Hepatocyte (in vitro differentiated cells): Measurements from ENCODE around the gene AQP12B. TPM values are rescaled to one million over a fixed set of nuclear protein-coding genes. Genes with fewer than 3 reads are reported as not detected.

Experiments
- DNase-seq: peaks from one replicate; pipeline ENCODE4 v3.0.0-alpha.2; 2016; ENCODE audit warnings: low spot score
- H2AFZ ChIP-seq: fragments of 200-600 bp; sonication (generic); 2 replicates; pipeline ENCODE4 v1.6.0; 2016; ENCODE audit warnings: antibody characterized with exemption, mild to moderate bottlenecking
- H3K27ac ChIP-seq: fragments of 200-600 bp; sonication (generic); 2 replicates; pipeline ENCODE4 v1.5.1; 2016; ENCODE audit warnings: mild to moderate bottlenecking
- H3K27me3 ChIP-seq: fragments of 200-600 bp; sonication (generic); 2 replicates; pipeline ENCODE4 v1.6.1; 2016
- H3K36me3 ChIP-seq: fragments of 200-600 bp; sonication (generic); replicated peaks from 2 replicates; pipeline ENCODE4 v1.5.1; 2016; ENCODE audit warnings: low read depth; ENCODE audit not compliant: insufficient read depth
- H3K4me1 ChIP-seq: fragments of 200-600 bp; sonication (generic); 2 replicates; pipeline ENCODE4 v1.5.1; 2016; ENCODE audit warnings: mild to moderate bottlenecking, moderate library complexity; ENCODE audit not compliant: insufficient read depth
- H3K4me2 ChIP-seq: fragments of 200-600 bp; sonication (generic); 2 replicates; pipeline ENCODE4 v1.6.0; 2016
- H3K4me3 ChIP-seq: fragments of 200-600 bp; sonication (generic); 2 replicates; pipeline ENCODE4 v1.5.1; 2016; ENCODE audit warnings: mild to moderate bottlenecking
- H3K79me2 ChIP-seq: fragments of 200-600 bp; sonication (generic); 2 replicates; pipeline ENCODE4 v1.6.0; 2017; ENCODE audit warnings: mild to moderate bottlenecking
- H3K9me2 ChIP-seq: fragments of 200-600 bp; sonication (generic); replicated peaks from 2 replicates; pipeline ENCODE4 v1.6.0; 2017; ENCODE audit warnings: mild to moderate bottlenecking; ENCODE audit not compliant: insufficient read depth
- H3K9me3 ChIP-seq: fragments of 200-600 bp; sonication (generic); 2 replicates; pipeline ENCODE4 v1.5.1; 2016; ENCODE audit warnings: low read depth, mild to moderate bottlenecking
- H4K20me1 ChIP-seq: fragments of 200-600 bp; sonication (generic); 2 replicates; pipeline ENCODE4 v1.6.0; 2016; ENCODE audit warnings: mild to moderate bottlenecking; ENCODE audit not compliant: insufficient read depth, poor library complexity, severe bottlenecking
- EZH2 ChIP-seq: fragments of 200-600 bp; sonication (generic); IDR thresholded peaks from 2 replicates; pipeline ENCODE4 v1.6.1; 2016; ENCODE audit warnings: antibody characterized with exemption, mild to moderate bottlenecking, borderline replicate concordance
- EZH2phosphoT487 ChIP-seq: fragments of 200-600 bp; sonication (generic); IDR thresholded peaks from one replicate; pipeline ENCODE4 v1.6.1; 2018; ENCODE audit warnings: antibody characterized with exemption, mild to moderate bottlenecking, low read depth, moderate library complexity; ENCODE audit not compliant: unreplicated experiment, severe bottlenecking
- WGBS: methylation state at CpG from one replicate; pipeline ENCODE4 v1.1.6; 2016; ENCODE audit warnings: low lambda C conversion rate; ENCODE audit errors: missing lambda C conversion rate; 5-methylcytosine and 5-hydroxymethylcytosine counted together
- polyA plus RNA-seq: library from polyadenylated mRNA; unstranded; fragments of >200 nt; fragmentation: Nextera tagmentation; extraction: Ambion mirVana; gene quantifications from 2 replicates; pipeline ENCODE4 v1.2.1, GENCODE V29; 2016
- total RNA-seq: library from RNA; depleted of rRNA; stranded (reverse); fragments of >200 nt; gene quantifications from 2 replicates; pipeline ENCODE4 v1.2.3, GENCODE V29; 2014
- TF ChIP-seq, protein P1 (sequence below): fragments of 200-600 bp; sonication (generic); IDR thresholded peaks from 2 replicates; pipeline ENCODE4 v1.5.1; 2016; ENCODE audit warnings: antibody characterized with exemption, mild to moderate bottlenecking; ENCODE audit not compliant: poor library complexity

The AQP12B gene
- total and polyA plus RNA-seq, 2 experiments from 2014 or later = 0.53 TPM; not detected in 1

DNA sequence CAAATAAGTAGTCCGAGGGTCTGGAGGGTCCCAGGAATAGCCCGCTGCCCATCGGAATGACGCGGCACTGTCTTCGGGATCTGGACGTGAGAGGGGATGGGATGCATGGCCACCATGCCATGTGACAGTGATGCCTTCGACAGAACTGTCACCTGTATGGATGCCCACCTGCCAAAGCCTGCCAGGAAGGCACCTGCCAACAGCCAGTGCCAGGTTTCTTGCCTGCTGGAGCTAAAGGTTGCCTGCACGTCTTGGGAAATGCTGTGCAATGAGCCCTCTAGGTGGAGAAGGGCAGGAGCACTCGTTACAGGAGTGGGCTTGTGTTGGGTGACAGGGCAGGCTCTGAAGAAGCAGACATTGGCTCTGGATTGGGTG, 36.9 kb downstream of the AQP12B start:
- Histone ChIP-seq H3K4me3 (no peak overlapping the region), H3K27ac (no peak overlapping the region), H3K4me2 (no peak overlapping the region), H3K27me3 (peaks cover 27% of the 10 kb centered on the region), H3K4me1 (no peaks in the 10 kb centered on the region), H3K36me3 (no peaks in the 10 kb centered on the region), H3K9me2 (no peaks in the 10 kb centered on the region), H3K79me2 (no peaks in the 10 kb centered on the region), H3K9me3 (no peaks in the 10 kb centered on the region), H4K20me1 (no peaks in the 10 kb centered on the region), H2AFZ (no peak overlapping the region)
- DNase-seq = no peak
- 96% methylated on average over 10 of the region's 10 CpGs for WGBS
- no peak for TF ChIP-seq EZH2phosphoT487
- TF ChIP-seq, protein P1, sequence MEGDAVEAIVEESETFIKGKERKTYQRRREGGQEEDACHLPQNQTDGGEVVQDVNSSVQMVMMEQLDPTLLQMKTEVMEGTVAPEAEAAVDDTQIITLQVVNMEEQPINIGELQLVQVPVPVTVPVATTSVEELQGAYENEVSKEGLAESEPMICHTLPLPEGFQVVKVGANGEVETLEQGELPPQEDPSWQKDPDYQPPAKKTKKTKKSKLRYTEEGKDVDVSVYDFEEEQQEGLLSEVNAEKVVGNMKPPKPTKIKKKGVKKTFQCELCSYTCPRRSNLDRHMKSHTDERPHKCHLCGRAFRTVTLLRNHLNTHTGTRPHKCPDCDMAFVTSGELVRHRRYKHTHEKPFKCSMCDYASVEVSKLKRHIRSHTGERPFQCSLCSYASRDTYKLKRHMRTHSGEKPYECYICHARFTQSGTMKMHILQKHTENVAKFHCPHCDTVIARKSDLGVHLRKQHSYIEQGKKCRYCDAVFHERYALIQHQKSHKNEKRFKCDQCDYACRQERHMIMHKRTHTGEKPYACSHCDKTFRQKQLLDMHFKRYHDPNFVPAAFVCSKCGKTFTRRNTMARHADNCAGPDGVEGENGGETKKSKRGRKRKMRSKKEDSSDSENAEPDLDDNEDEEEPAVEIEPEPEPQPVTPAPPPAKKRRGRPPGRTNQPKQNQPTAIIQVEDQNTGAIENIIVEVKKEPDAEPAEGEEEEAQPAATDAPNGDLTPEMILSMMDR = no peak
- no peak for TF ChIP-seq EZH2

GRCh38 chr2:240645346-240645745, 37.3 kb downstream of the AQP12B start:
- no peaks in the 10 kb centered on the region for H3K9me2 ChIP-seq
- no peaks in the 10 kb centered on the region for H3K79me2 ChIP-seq
- H3K27me3 ChIP-seq = peaks cover 22% of the 10 kb centered on the region
- H3K4me2 ChIP-seq = no peak overlapping the region
- no peak overlapping the region for H3K4me3 ChIP-seq
- no peak for DNase-seq
- no peaks in the 10 kb centered on the region for H3K9me3 ChIP-seq
- H3K36me3 ChIP-seq = no peaks in the 10 kb centered on the region
- 90% methylated on average over 10 of the region's 10 CpGs for WGBS
- no peaks in the 10 kb centered on the region for H4K20me1 ChIP-seq
- no peak for TF ChIP-seq EZH2
- TF ChIP-seq EZH2phosphoT487 = no peak
- TF ChIP-seq, protein P1 = no peak
- no peak overlapping the region for H2AFZ ChIP-seq
- H3K27ac ChIP-seq = no peak overlapping the region
- no peaks in the 10 kb centered on the region for H3K4me1 ChIP-seq

DNA sequence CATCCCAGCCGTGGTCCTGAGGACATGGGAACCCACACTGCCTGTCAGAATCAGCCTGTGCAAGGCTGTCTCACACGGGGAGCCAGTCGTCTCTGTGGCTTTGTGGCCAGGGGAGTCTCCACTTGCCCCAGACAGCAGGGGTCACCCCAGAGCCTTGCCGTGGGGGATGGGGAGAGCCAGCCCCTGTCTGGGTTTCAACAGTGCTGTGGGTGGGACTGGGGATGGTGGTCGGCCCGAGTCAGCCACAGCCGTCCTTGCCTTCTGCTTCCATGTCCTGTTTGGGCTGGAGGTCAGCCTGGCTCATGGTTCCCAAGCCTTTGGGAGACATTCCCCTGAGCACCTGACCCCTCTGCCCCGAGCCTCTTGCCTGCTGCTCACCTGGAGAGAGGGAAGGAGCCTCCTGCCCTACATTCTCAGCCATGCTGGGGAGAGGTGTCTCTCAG, 37.8 kb downstream of the AQP12B start:
- Histone ChIP-seq H3K4me2 (no peak overlapping the region), H3K27ac (no peak overlapping the region), H3K36me3 (no peaks in the 10 kb centered on the region), H3K79me2 (no peaks in the 10 kb centered on the region), H3K27me3 (peaks cover 18% of the 10 kb centered on the region), H3K4me1 (no peaks in the 10 kb centered on the region), H3K4me3 (no peak overlapping the region), H3K9me3 (no peaks in the 10 kb centered on the region), H2AFZ (no peak overlapping the region), H4K20me1 (no peaks in the 10 kb centered on the region), H3K9me2 (no peaks in the 10 kb centered on the region)
- TF ChIP-seq, protein P1 = no peak
- no peak for TF ChIP-seq EZH2phosphoT487
- no peak for TF ChIP-seq EZH2
- no peak for DNase-seq
- WGBS = 72% methylated on average over 8 of the region's 8 CpGs
